Measurements from ENCODE around the gene CEP164. TPM values are rescaled to one million over a fixed set of nuclear protein-coding genes. Genes with fewer than 3 reads are reported as not detected.

The CEP164 gene
- total RNA-seq, 1 experiment from 2014 or later: 13.3 TPM

GRCh38 chr11:117328375-117329010, 839 bp downstream of the CEP164 start:
- DNase-seq: peak; percentile 42

GRCh38 chr11:117332843-117333242, 5.2 kb downstream of the CEP164 start:
- Histone ChIP-seq H3K27me3 (ENCODE audit: low read length) (no peaks in the 10 kb centered on the region), H3K4me3 (ENCODE audit: low read length) (no peak overlapping the region), H2AFZ (ENCODE audit: low read length) (no peak overlapping the region), H3K79me2 (ENCODE audit: low read length) (peaks cover 12% of the 10 kb centered on the region), H4K20me1 (ENCODE audit: insufficient read depth, low read depth, low read length) (no peaks in the 10 kb centered on the region), H3K9me2 (replicated peaks; ENCODE audit: insufficient read depth, low read length) (no peaks in the 10 kb centered on the region), H3K4me2 (ENCODE audit: low read depth, low read length, poor library complexity, severe bottlenecking) (no peak overlapping the region), H3K4me1 (ENCODE audit: low read length) (peaks cover 12% of the 10 kb centered on the region), H3K36me3 (ENCODE audit: insufficient read depth, low read length) (no peaks in the 10 kb centered on the region), H3K9ac (ENCODE audit: low read length) (no peak overlapping the region), H3K9me3 (ENCODE audit: low read length) (no peaks in the 10 kb centered on the region), H3K27ac (ENCODE audit: low read length) (no peak overlapping the region)
- DNase-seq: no peak

More at GRCh38 chr11:117328375-117329010, 839 bp downstream of the CEP164 start:
- Histone ChIP-seq H4K20me1 (ENCODE audit: insufficient read depth, low read depth, low read length) (no peaks in the 10 kb centered on the region), H3K36me3 (ENCODE audit: insufficient read depth, low read length) (no peaks in the 10 kb centered on the region), H3K27ac (ENCODE audit: low read length) (peak overlapping the region; percentile 55), H3K79me2 (ENCODE audit: low read length) (peaks cover 12% of the 10 kb centered on the region), H3K4me2 (ENCODE audit: low read depth, low read length, poor library complexity, severe bottlenecking) (peak overlapping the region; percentile 72), H3K9me2 (replicated peaks; ENCODE audit: insufficient read depth, low read length) (no peaks in the 10 kb centered on the region), H3K4me1 (ENCODE audit: low read length) (peaks cover 12% of the 10 kb centered on the region), H3K27me3 (ENCODE audit: low read length) (no peaks in the 10 kb centered on the region), H3K9me3 (ENCODE audit: low read length) (no peaks in the 10 kb centered on the region), H3K4me3 (ENCODE audit: low read length) (peak overlapping the region; percentile 81), H2AFZ (ENCODE audit: low read length) (no peak overlapping the region), H3K9ac (ENCODE audit: low read length) (peak overlapping the region; percentile 79)

- no peaks in the 10 kb centered on the region for H4K20me1 ChIP-seq (ENCODE audit: insufficient read depth, low read depth, low read length)
- no peak for DNase-seq
- no peak overlapping the region for H3K4me3 ChIP-seq (ENCODE audit: low read length)
- H3K9ac ChIP-seq (ENCODE audit: low read length): no peak overlapping the region
- H3K36me3 ChIP-seq (ENCODE audit: insufficient read depth, low read length): no peaks in the 10 kb centered on the region
- H2AFZ ChIP-seq (ENCODE audit: low read length): no peak overlapping the region
- peaks cover 9% of the 10 kb centered on the region for H3K79me2 ChIP-seq (ENCODE audit: low read length)
- no peak overlapping the region for H3K4me2 ChIP-seq (ENCODE audit: low read depth, low read length, poor library complexity, severe bottlenecking)
- no peaks in the 10 kb centered on the region for H3K9me3 ChIP-seq (ENCODE audit: low read length)
- no peaks in the 10 kb centered on the region for H3K27me3 ChIP-seq (ENCODE audit: low read length)
- no peaks in the 10 kb centered on the region for H3K9me2 ChIP-seq (replicated peaks; ENCODE audit: insufficient read depth, low read length)
- no peak overlapping the region for H3K27ac ChIP-seq (ENCODE audit: low read length)
- peaks cover 8% of the 10 kb centered on the region for H3K4me1 ChIP-seq (ENCODE audit: low read length)
These were observed 6.3 kb downstream of the CEP164 start for GRCh38 chr11:117333917-117334316.

- no peak overlapping the region for H3K4me2 ChIP-seq (ENCODE audit: low read depth, low read length, poor library complexity, severe bottlenecking)
- H2AFZ ChIP-seq (ENCODE audit: low read length): no peak overlapping the region
- H3K27ac ChIP-seq (ENCODE audit: low read length): no peak overlapping the region
- no peak overlapping the region for H3K4me3 ChIP-seq (ENCODE audit: low read length)
- no peaks in the 10 kb centered on the region for H3K9me3 ChIP-seq (ENCODE audit: low read length)
- no peaks in the 10 kb centered on the region for H3K36me3 ChIP-seq (ENCODE audit: insufficient read depth, low read length)
- no peaks in the 10 kb centered on the region for H3K27me3 ChIP-seq (ENCODE audit: low read length)
- DNase-seq: no peak
- H3K9me2 ChIP-seq (replicated peaks; ENCODE audit: insufficient read depth, low read length): no peaks in the 10 kb centered on the region
- H3K4me1 ChIP-seq (ENCODE audit: low read length): no peaks in the 10 kb centered on the region
- no peaks in the 10 kb centered on the region for H4K20me1 ChIP-seq (ENCODE audit: insufficient read depth, low read depth, low read length)
- no peak overlapping the region for H3K9ac ChIP-seq (ENCODE audit: low read length)
- peaks cover 3% of the 10 kb centered on the region; the same call in 1 of the 2 replicates for H3K79me2 ChIP-seq (ENCODE audit: low read length)
These were observed 7.2 kb downstream of the CEP164 start for GRCh38 chr11:117334896-117335295.

GRCh38 chr11:117335399-117335798, 7.7 kb downstream of the CEP164 start:
- no peaks in the 10 kb centered on the region for H3K4me1 ChIP-seq (ENCODE audit: low read length)
- no peak overlapping the region for H3K9ac ChIP-seq (ENCODE audit: low read length)
- H3K4me3 ChIP-seq (ENCODE audit: low read length): no peak overlapping the region
- H4K20me1 ChIP-seq (ENCODE audit: insufficient read depth, low read depth, low read length): no peaks in the 10 kb centered on the region
- no peak overlapping the region for H3K27ac ChIP-seq (ENCODE audit: low read length)
- no peaks in the 10 kb centered on the region for H3K36me3 ChIP-seq (ENCODE audit: insufficient read depth, low read length)
- H3K9me3 ChIP-seq (ENCODE audit: low read length): no peaks in the 10 kb centered on the region
- no peak for DNase-seq
- no peaks in the 10 kb centered on the region for H3K27me3 ChIP-seq (ENCODE audit: low read length)
- no peaks in the 10 kb centered on the region for H3K9me2 ChIP-seq (replicated peaks; ENCODE audit: insufficient read depth, low read length)
- H3K79me2 ChIP-seq (ENCODE audit: low read length): no peaks in the 10 kb centered on the region
- H2AFZ ChIP-seq (ENCODE audit: low read length): no peak overlapping the region
- H3K4me2 ChIP-seq (ENCODE audit: low read depth, low read length, poor library complexity, severe bottlenecking): no peak overlapping the region

GRCh38 chr11:117337076-117337475, 9.4 kb downstream of the CEP164 start:
- H3K36me3 ChIP-seq (ENCODE audit: insufficient read depth, low read length): no peaks in the 10 kb centered on the region
- H3K9me3 ChIP-seq (ENCODE audit: low read length): no peaks in the 10 kb centered on the region
- no peaks in the 10 kb centered on the region for H3K4me1 ChIP-seq (ENCODE audit: low read length)
- no peak overlapping the region for H3K4me3 ChIP-seq (ENCODE audit: low read length)
- H3K27ac ChIP-seq (ENCODE audit: low read length): no peak overlapping the region
- no peak overlapping the region for H3K9ac ChIP-seq (ENCODE audit: low read length)
- no peak overlapping the region for H3K4me2 ChIP-seq (ENCODE audit: low read depth, low read length, poor library complexity, severe bottlenecking)
- DNase-seq: no peak
- no peak overlapping the region for H2AFZ ChIP-seq (ENCODE audit: low read length)
- H3K27me3 ChIP-seq (ENCODE audit: low read length): no peaks in the 10 kb centered on the region
- H4K20me1 ChIP-seq (ENCODE audit: insufficient read depth, low read depth, low read length): no peaks in the 10 kb centered on the region
- no peaks in the 10 kb centered on the region for H3K79me2 ChIP-seq (ENCODE audit: low read length)
- no peaks in the 10 kb centered on the region for H3K9me2 ChIP-seq (replicated peaks; ENCODE audit: insufficient read depth, low read length)

- Histone ChIP-seq H4K20me1 (ENCODE audit: insufficient read depth, low read depth, low read length) (no peaks in the 10 kb centered on the region), H3K9me3 (ENCODE audit: low read length) (no peaks in the 10 kb centered on the region), H3K9ac (ENCODE audit: low read length) (no peak overlapping the region), H3K9me2 (replicated peaks; ENCODE audit: insufficient read depth, low read length) (no peaks in the 10 kb centered on the region), H3K4me3 (ENCODE audit: low read length) (no peak overlapping the region), H3K27me3 (ENCODE audit: low read length) (no peaks in the 10 kb centered on the region), H3K36me3 (ENCODE audit: insufficient read depth, low read length) (no peaks in the 10 kb centered on the region), H2AFZ (ENCODE audit: low read length) (no peak overlapping the region), H3K4me1 (ENCODE audit: low read length) (no peaks in the 10 kb centered on the region), H3K79me2 (ENCODE audit: low read length) (no peaks in the 10 kb centered on the region), H3K27ac (ENCODE audit: low read length) (no peak overlapping the region), H3K4me2 (ENCODE audit: low read depth, low read length, poor library complexity, severe bottlenecking) (no peak overlapping the region)
- DNase-seq: no peak
These were observed 17.4 kb downstream of the CEP164 start for GRCh38 chr11:117345039-117345438.

GRCh38 chr11:117354550-117354949, 26.9 kb downstream of the CEP164 start:
- no peak overlapping the region for H3K4me2 ChIP-seq (ENCODE audit: low read depth, low read length, poor library complexity, severe bottlenecking)
- no peak overlapping the region for H3K4me3 ChIP-seq (ENCODE audit: low read length)
- no peak overlapping the region for H3K9ac ChIP-seq (ENCODE audit: low read length)
- DNase-seq: no peak
- H3K4me1 ChIP-seq (ENCODE audit: low read length): peaks cover 5% of the 10 kb centered on the region
- no peak overlapping the region for H3K27ac ChIP-seq (ENCODE audit: low read length)
- H3K9me2 ChIP-seq (replicated peaks; ENCODE audit: insufficient read depth, low read length): no peaks in the 10 kb centered on the region
- H3K79me2 ChIP-seq (ENCODE audit: low read length): no peaks in the 10 kb centered on the region
- H2AFZ ChIP-seq (ENCODE audit: low read length): no peak overlapping the region
- no peaks in the 10 kb centered on the region for H3K36me3 ChIP-seq (ENCODE audit: insufficient read depth, low read length)
- no peaks in the 10 kb centered on the region for H3K9me3 ChIP-seq (ENCODE audit: low read length)
- no peaks in the 10 kb centered on the region for H3K27me3 ChIP-seq (ENCODE audit: low read length)
- H4K20me1 ChIP-seq (ENCODE audit: insufficient read depth, low read depth, low read length): no peaks in the 10 kb centered on the region
